ENCODE data around the gene AMBRA1. TPM values are rescaled to one million over a fixed set of nuclear protein-coding genes. Genes with fewer than 3 reads are reported as not detected.

Gene AMBRA1
- total RNA-seq, 2 experiments from 2014 or later: 24.6 to 30.7 TPM

DNA sequence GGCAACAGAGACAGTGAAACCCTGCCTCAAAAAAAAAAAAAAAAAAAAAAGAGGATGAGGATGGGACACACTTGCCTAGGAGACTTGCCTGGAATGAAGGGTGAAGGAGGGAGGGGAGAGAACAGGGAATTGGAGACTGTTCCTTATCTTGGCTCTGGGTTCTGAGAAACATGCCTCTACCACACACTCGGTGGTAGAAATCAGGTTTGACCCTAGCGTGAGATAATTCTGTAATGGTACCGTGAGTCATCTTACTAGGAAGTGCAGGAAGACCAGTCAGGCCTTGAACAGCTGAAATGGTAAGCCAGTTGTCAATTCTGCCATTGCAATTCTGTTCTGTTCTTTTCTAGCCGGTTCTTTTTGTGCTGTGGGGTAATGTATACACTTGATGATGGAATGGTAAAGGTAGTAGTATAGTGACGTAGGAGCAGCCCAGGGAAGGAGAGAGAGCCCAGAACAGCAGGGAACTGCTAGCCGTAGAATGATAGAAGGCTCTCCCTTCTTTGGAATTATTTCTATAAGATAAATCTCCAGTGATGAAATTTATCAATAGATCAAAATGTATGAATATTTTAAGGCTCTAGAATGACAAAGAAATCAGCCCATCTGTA is 3.9 kb upstream of the AMBRA1 start:
- ChIA-PET CTCF (ENCODE audit: unreplicated experiment) (no interaction called here), POLR2A (no interaction called here)
- Histone ChIP-seq H2AFZ (ENCODE audit: low read length) (no peak overlapping the region), H3K4me1 (ENCODE audit: insufficient read depth, low read length, poor library complexity, severe bottlenecking) (peaks cover 10% of the 10 kb centered on the region), H3K79me2 (ENCODE audit: insufficient read depth, low read depth, low read length) (peaks cover 10% of the 10 kb centered on the region), H3K27ac (ENCODE audit: low read depth, low read length, poor library complexity, severe bottlenecking) (no peak overlapping the region), H3K4me3 (ENCODE audit: low read depth, low read length, poor library complexity, severe bottlenecking) (no peak overlapping the region), H3K9me3 (ENCODE audit: low read length) (no peaks in the 10 kb centered on the region), H4K20me1 (ENCODE audit: insufficient read depth, low read length) (peaks cover 6% of the 10 kb centered on the region; the same call in 1 of the 2 replicates), H3K4me2 (ENCODE audit: low read length) (no peak overlapping the region), H3K9me2 (ENCODE audit: insufficient read depth, low read length) (no peaks in the 10 kb centered on the region), H3K36me3 (ENCODE audit: insufficient read depth, low read length) (no peaks in the 10 kb centered on the region)
- no TSS peak for BruUV-seq (replicated peaks)
- TF ChIP-seq, protein P1, sequence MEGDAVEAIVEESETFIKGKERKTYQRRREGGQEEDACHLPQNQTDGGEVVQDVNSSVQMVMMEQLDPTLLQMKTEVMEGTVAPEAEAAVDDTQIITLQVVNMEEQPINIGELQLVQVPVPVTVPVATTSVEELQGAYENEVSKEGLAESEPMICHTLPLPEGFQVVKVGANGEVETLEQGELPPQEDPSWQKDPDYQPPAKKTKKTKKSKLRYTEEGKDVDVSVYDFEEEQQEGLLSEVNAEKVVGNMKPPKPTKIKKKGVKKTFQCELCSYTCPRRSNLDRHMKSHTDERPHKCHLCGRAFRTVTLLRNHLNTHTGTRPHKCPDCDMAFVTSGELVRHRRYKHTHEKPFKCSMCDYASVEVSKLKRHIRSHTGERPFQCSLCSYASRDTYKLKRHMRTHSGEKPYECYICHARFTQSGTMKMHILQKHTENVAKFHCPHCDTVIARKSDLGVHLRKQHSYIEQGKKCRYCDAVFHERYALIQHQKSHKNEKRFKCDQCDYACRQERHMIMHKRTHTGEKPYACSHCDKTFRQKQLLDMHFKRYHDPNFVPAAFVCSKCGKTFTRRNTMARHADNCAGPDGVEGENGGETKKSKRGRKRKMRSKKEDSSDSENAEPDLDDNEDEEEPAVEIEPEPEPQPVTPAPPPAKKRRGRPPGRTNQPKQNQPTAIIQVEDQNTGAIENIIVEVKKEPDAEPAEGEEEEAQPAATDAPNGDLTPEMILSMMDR (conservative IDR thresholded peaks at IDR 0.05; ENCODE audit: low read length): no peak
- DNase-seq (ENCODE audit: low spot score): no peak
- intact Hi-C loops (cut with micrococcal nuclease; ENCODE audit: unreplicated experiment): no loop called here

DNA sequence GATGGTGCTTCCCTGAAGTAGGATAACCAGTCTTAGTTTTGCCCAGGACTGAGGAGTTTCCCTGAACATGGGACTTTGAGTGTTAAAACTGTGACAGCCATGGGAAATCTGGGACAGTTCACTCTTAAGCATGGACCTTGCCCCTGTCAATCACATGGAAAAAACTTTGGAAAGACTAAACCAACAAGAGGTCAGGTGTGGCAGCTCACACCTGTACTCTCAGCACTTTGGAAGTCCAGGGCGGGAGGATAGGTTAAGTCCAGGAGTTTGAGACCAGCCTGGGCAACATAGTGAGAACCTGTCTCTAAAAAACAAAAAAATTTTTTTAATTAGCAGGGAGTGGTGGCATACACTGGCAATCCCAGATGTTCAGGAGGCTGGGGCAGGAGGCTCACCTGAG is 3.3 kb upstream of the AMBRA1 start:
- ChIA-PET POLR2A (no interaction called here), CTCF (ENCODE audit: unreplicated experiment) (no interaction called here)
- Histone ChIP-seq H3K9me3 (ENCODE audit: low read length) (no peaks in the 10 kb centered on the region), H3K4me2 (ENCODE audit: low read length) (no peak overlapping the region), H3K9me2 (ENCODE audit: insufficient read depth, low read length) (no peaks in the 10 kb centered on the region), H4K20me1 (ENCODE audit: insufficient read depth, low read length) (peaks cover 6% of the 10 kb centered on the region; the same call in 1 of the 2 replicates), H3K36me3 (ENCODE audit: insufficient read depth, low read length) (no peaks in the 10 kb centered on the region), H2AFZ (ENCODE audit: low read length) (no peak overlapping the region), H3K4me3 (ENCODE audit: low read depth, low read length, poor library complexity, severe bottlenecking) (no peak overlapping the region), H3K4me1 (ENCODE audit: insufficient read depth, low read length, poor library complexity, severe bottlenecking) (peaks cover 15% of the 10 kb centered on the region), H3K79me2 (ENCODE audit: insufficient read depth, low read depth, low read length) (peaks cover 16% of the 10 kb centered on the region), H3K27ac (ENCODE audit: low read depth, low read length, poor library complexity, severe bottlenecking) (no peak overlapping the region)
- intact Hi-C loops (cut with micrococcal nuclease; ENCODE audit: unreplicated experiment): no loop called here
- no TSS peak for BruUV-seq (replicated peaks)
- no peak for TF ChIP-seq EZH2phosphoT487 (IDR thresholded peaks at IDR 0.05; ENCODE audit: borderline replicate concordance, low read depth, low read length)
- TF ChIP-seq, protein P1 (conservative IDR thresholded peaks at IDR 0.05; ENCODE audit: low read length): no peak
- DNase-seq (ENCODE audit: low spot score): no peak

DNA sequence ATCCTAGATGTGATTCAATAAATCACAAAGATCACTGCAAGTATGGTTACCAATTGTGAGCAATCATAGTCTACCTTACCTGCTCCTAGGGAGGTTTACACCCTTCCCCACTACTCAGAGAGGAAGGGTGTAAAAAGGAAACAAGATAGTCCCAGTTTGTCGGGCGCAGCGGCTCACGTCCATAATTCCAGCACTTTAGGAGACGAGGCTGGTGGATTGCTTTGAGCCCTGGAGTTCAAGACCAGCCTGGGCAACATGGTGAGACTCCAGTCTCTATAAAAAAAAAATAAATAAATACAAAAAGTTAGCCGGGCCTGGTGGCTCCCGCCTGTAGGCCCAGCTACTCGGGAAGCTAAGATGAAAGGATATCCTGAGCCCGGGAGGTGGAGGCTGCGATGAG is 962 bp upstream of the AMBRA1 start:
- intact Hi-C loops (cut with micrococcal nuclease; ENCODE audit: unreplicated experiment): loop anchor here (2.0 kb wide), 1 partner anchor 22 kb away; the partner anchor contains the start of genes ATG13 and HARBI1
- Histone ChIP-seq H3K4me1 (ENCODE audit: insufficient read depth, low read length, poor library complexity, severe bottlenecking) (peaks cover 22% of the 10 kb centered on the region), H3K79me2 (ENCODE audit: insufficient read depth, low read depth, low read length) (peaks cover 39% of the 10 kb centered on the region), H3K9me2 (ENCODE audit: insufficient read depth, low read length) (no peaks in the 10 kb centered on the region), H4K20me1 (ENCODE audit: insufficient read depth, low read length) (peaks cover 13% of the 10 kb centered on the region; the same call in 1 of the 2 replicates), H3K4me2 (ENCODE audit: low read length) (peak overlapping the region; percentile 72; the same call in 1 of the 2 replicates), H2AFZ (ENCODE audit: low read length) (peak overlapping the region; percentile 96), H3K27ac (ENCODE audit: low read depth, low read length, poor library complexity, severe bottlenecking) (no peak overlapping the region), H3K4me3 (ENCODE audit: low read depth, low read length, poor library complexity, severe bottlenecking) (no peak overlapping the region), H3K36me3 (ENCODE audit: insufficient read depth, low read length) (no peaks in the 10 kb centered on the region; the same call in 1 of the 2 replicates), H3K9me3 (ENCODE audit: low read length) (no peaks in the 10 kb centered on the region)
- no peak for DNase-seq (ENCODE audit: low spot score)
- TF ChIP-seq, protein P1 (conservative IDR thresholded peaks at IDR 0.05; ENCODE audit: low read length): no peak
- TF ChIP-seq EZH2phosphoT487 (IDR thresholded peaks at IDR 0.05; ENCODE audit: borderline replicate concordance, low read depth, low read length): no peak
- CTCF ChIA-PET (ENCODE audit: unreplicated experiment): interaction anchor here (1.2 to 1.3 kb wide), 2 partner anchors 21 to 23 kb away, joined by 3 read pairs; partner anchors contain the start of gene ATG13
- POLR2A ChIA-PET: interaction anchor here (0.6 to 1.6 kb wide), 3 partner anchors 14 to 181 kb away, joined by 3 to 6 read pairs (median 6); no protein-coding TSS in a partner anchor
- BruUV-seq (replicated peaks): no TSS peak
